Loucy (cell line): ENCODE data around the gene DLG2.

ENCODE experiments used
- H2AFZ ChIP-seq: fragments of 200-600 bp; sonication (generic); 2 replicates; pipeline ENCODE4 v1.6.0; 2016; ENCODE audit warnings: antibody characterized with exemption, mild to moderate bottlenecking, low read length, moderate library complexity
- H3F3A ChIP-seq: fragments of 200-600 bp; 2 replicates; pipeline ENCODE4 v1.6.0; 2016; ENCODE audit warnings: antibody characterized with exemption, low read depth, mild to moderate bottlenecking
- H3K27me3 ChIP-seq: fragments of 200-600 bp; sonication (generic); 2 replicates; pipeline ENCODE4 v1.6.1; 2014; ENCODE audit warnings: low read length, mild to moderate bottlenecking; ENCODE audit not compliant: insufficient read depth, poor library complexity, severe bottlenecking
- H3K36me3 ChIP-seq: fragments of 200-600 bp; sonication (generic); 2 replicates; pipeline ENCODE4 v1.6.1; 2016; ENCODE audit warnings: low read length; ENCODE audit not compliant: insufficient read depth
- H3K4me1 ChIP-seq: fragments of 200-600 bp; sonication (generic); 2 replicates; pipeline ENCODE4 v1.5.1; 2014; ENCODE audit warnings: low read length, mild to moderate bottlenecking; ENCODE audit not compliant: insufficient read depth, poor library complexity, severe bottlenecking
- H3K4me2 ChIP-seq: fragments of 200-600 bp; sonication (generic); 2 replicates; pipeline ENCODE4 v1.6.0; 2014; ENCODE audit warnings: antibody characterized with exemption, low read length, low read depth, mild to moderate bottlenecking; ENCODE audit not compliant: poor library complexity, severe bottlenecking
- H3K4me3 ChIP-seq: fragments of 200-600 bp; sonication (generic); 2 replicates; pipeline ENCODE4 v1.5.1; 2014; ENCODE audit warnings: low read length, mild to moderate bottlenecking, mixed read lengths; ENCODE audit not compliant: poor library complexity, severe bottlenecking
- H3K79me2 ChIP-seq: fragments of 200-600 bp; sonication (generic); 2 replicates; pipeline ENCODE4 v1.6.1; 2014; ENCODE audit warnings: low read length; ENCODE audit not compliant: insufficient read depth
- H3K9ac ChIP-seq: fragments of 200-600 bp; sonication (generic); 2 replicates; pipeline ENCODE4 v1.6.0; 2014; ENCODE audit warnings: mild to moderate bottlenecking, low read depth, low read length, moderate library complexity; ENCODE audit not compliant: poor library complexity, severe bottlenecking
- H3K9me2 ChIP-seq: fragments of 200-600 bp; sonication (generic); replicated peaks from 2 replicates; pipeline ENCODE4 v1.6.1; 2016; ENCODE audit warnings: low read depth, low read length, mixed read lengths
- H3K9me3 ChIP-seq: fragments of 200-600 bp; sonication (generic); 2 replicates; pipeline ENCODE4 v1.6.1; 2014; ENCODE audit warnings: mild to moderate bottlenecking, antibody characterized with exemption, low read length, low read depth; ENCODE audit not compliant: insufficient read depth
- H4K20me1 ChIP-seq: fragments of 200-600 bp; sonication (generic); 2 replicates; pipeline ENCODE4 v1.6.0; 2014; ENCODE audit warnings: antibody characterized with exemption, low read length, mild to moderate bottlenecking; ENCODE audit not compliant: insufficient read depth, poor library complexity, severe bottlenecking
- CTCF ChIP-seq: fragments of 200-600 bp; sonication (generic); conservative IDR thresholded peaks from 2 replicates; pipeline ENCODE4 v1.5.1; 2014; ENCODE audit warnings: mild to moderate bottlenecking, antibody characterized with exemption, low read length
- EZH2phosphoT487 ChIP-seq: fragments of 200-600 bp; IDR thresholded peaks from 2 replicates; pipeline ENCODE4 v1.6.1; 2018; ENCODE audit warnings: antibody characterized with exemption, mild to moderate bottlenecking, moderate library complexity, borderline replicate concordance

The DLG2 gene

GRCh38 chr11:84687433-84687832, 939.7 kb downstream of the DLG2 start:
- Histone ChIP-seq H2AFZ (no peak overlapping the region), H4K20me1 (no peaks in the 10 kb centered on the region), H3K4me3 (no peak overlapping the region), H3K4me2 (no peak overlapping the region), H3K36me3 (no peaks in the 10 kb centered on the region), H3K9ac (no peak overlapping the region), H3K9me3 (no peaks in the 10 kb centered on the region), H3K27me3 (no peaks in the 10 kb centered on the region), H3K4me1 (no peaks in the 10 kb centered on the region), H3K79me2 (no peaks in the 10 kb centered on the region), H3K9me2 (no peaks in the 10 kb centered on the region), H3F3A (no peaks in the 10 kb centered on the region)
- TF ChIP-seq EZH2phosphoT487 (no peak), CTCF (no peak)

- no peak for TF ChIP-seq EZH2phosphoT487
- Histone ChIP-seq H2AFZ (no peak overlapping the region), H3F3A (no peaks in the 10 kb centered on the region), H3K9ac (no peak overlapping the region), H3K79me2 (no peaks in the 10 kb centered on the region), H3K9me3 (no peaks in the 10 kb centered on the region), H3K36me3 (no peaks in the 10 kb centered on the region), H3K9me2 (no peaks in the 10 kb centered on the region), H4K20me1 (no peaks in the 10 kb centered on the region), H3K4me3 (no peak overlapping the region), H3K4me2 (no peak overlapping the region), H3K4me1 (no peaks in the 10 kb centered on the region), H3K27me3 (no peaks in the 10 kb centered on the region)
Measured at GRCh38 chr11:84686716-84687115, 940.4 kb downstream of the DLG2 start.

- no peak for TF ChIP-seq EZH2phosphoT487
- no peak for TF ChIP-seq CTCF
- no peaks in the 10 kb centered on the region for H3F3A ChIP-seq
- no peak overlapping the region for H2AFZ ChIP-seq
- no peak overlapping the region for H3K4me2 ChIP-seq
- H3K27me3 ChIP-seq, result no peaks in the 10 kb centered on the region
- H3K4me3 ChIP-seq, result no peak overlapping the region
- H3K4me1 ChIP-seq, result no peaks in the 10 kb centered on the region
- H3K9me2 ChIP-seq, result no peaks in the 10 kb centered on the region
- H3K79me2 ChIP-seq, result no peaks in the 10 kb centered on the region
- no peaks in the 10 kb centered on the region for H3K36me3 ChIP-seq
- H3K9me3 ChIP-seq, result no peaks in the 10 kb centered on the region
- H3K9ac ChIP-seq, result no peak overlapping the region
- no peaks in the 10 kb centered on the region for H4K20me1 ChIP-seq
Measured at GRCh38 chr11:84685976-84686375, 941.2 kb downstream of the DLG2 start.

- Histone ChIP-seq H4K20me1 (no peaks in the 10 kb centered on the region), H3K4me1 (no peaks in the 10 kb centered on the region), H3K4me3 (no peak overlapping the region), H3K36me3 (no peaks in the 10 kb centered on the region), H3K9ac (no peak overlapping the region), H3K79me2 (no peaks in the 10 kb centered on the region), H3K9me2 (no peaks in the 10 kb centered on the region), H3F3A (no peaks in the 10 kb centered on the region), H3K4me2 (no peak overlapping the region), H3K27me3 (no peaks in the 10 kb centered on the region), H2AFZ (no peak overlapping the region), H3K9me3 (no peaks in the 10 kb centered on the region)
- TF ChIP-seq CTCF (no peak), EZH2phosphoT487 (no peak)
Measured at GRCh38 chr11:84685149-84685548, 942.0 kb downstream of the DLG2 start.
